H1 (cell line): ENCODE data around the gene EXTL1. TPM values are rescaled to one million over a fixed set of nuclear protein-coding genes. Genes with fewer than 3 reads are reported as not detected.

Experiments used
- CTCF ChIA-PET: fragments of 300-600 bp; sonication (Branson Sonifier 250); formaldehyde crosslinking; loops from one replicate; lab custom pipeline; 2021; ENCODE audit not compliant: partially characterized antibody; lab: Charles Lee
- POLR2A ChIA-PET: fragments of 300-600 bp; sonication (Branson Sonifier 250); formaldehyde crosslinking; loops from one replicate; lab custom pipeline; 2021; ENCODE audit warnings: inconsistent platforms; ENCODE audit not compliant: partially characterized antibody; lab: Charles Lee
- DNase-seq, 2 experiments: peaks; one replicate each; pipeline versions ENCODE4 v3.0.0 to v3.0.0-alpha.2; 2010 to 2022; ENCODE audit warnings: low spot score in 2 of 2, low read depth in 1 of 2, mixed read lengths in 1 of 2
- FAIRE-seq: peaks from 2 replicates; lab custom pipeline; 2011; peaks lifted over from hg19 to GRCh38; lab: Jason Lieb, UNC
- H2AFZ ChIP-seq: 2 replicates; pipeline ENCODE4 v1.8.1; 2012; ENCODE audit warnings: low read length, inconsistent platforms
- H2AK5ac ChIP-seq: 2 replicates; pipeline ENCODE4 v1.6.1; 2013; ENCODE audit warnings: low read depth, low read length
- H2BK120ac ChIP-seq: replicated peaks from 2 replicates; pipeline ENCODE3; 2013; ENCODE audit warnings: low read depth, low read length, inconsistent platforms
- H2BK12ac ChIP-seq: 2 replicates; pipeline ENCODE4 v1.6.1; 2013; ENCODE audit warnings: low read depth, low read length
- H2BK15ac ChIP-seq: 2 replicates; pipeline ENCODE4 v1.6.1; 2013; ENCODE audit warnings: low read length
- H2BK20ac ChIP-seq: 2 replicates; pipeline ENCODE4 v1.6.1; 2013; ENCODE audit warnings: low read length
- H2BK5ac ChIP-seq: 2 replicates; pipeline ENCODE4 v1.6.1; 2013; ENCODE audit warnings: low read depth, low read length
- H3K14ac ChIP-seq: 2 replicates; pipeline ENCODE4 v1.6.1; 2013; ENCODE audit warnings: inconsistent platforms; ENCODE audit not compliant: insufficient read length
- H3K18ac ChIP-seq: 2 replicates; pipeline ENCODE4 v1.6.1; 2013; ENCODE audit warnings: low read length; ENCODE audit errors: extremely low read depth
- H3K23ac ChIP-seq: 2 replicates; pipeline ENCODE4 v1.6.1; 2013; ENCODE audit warnings: inconsistent platforms; ENCODE audit not compliant: insufficient read length
- H3K23me2 ChIP-seq: 2 replicates; pipeline ENCODE4 v1.6.1; 2013; ENCODE audit warnings: low read depth, low read length
- H3K27ac ChIP-seq: 2 replicates; pipeline ENCODE4 v1.6.1; 2011; ENCODE audit warnings: low read depth, low read length, inconsistent platforms
- H3K27me3 ChIP-seq, 4 experiments: replicated peaks in 1 of 4; 1 replicate in 1 of 4; 2 replicates in 3 of 4; pipeline versions ENCODE4 v1.6.1 to v1.8.1; 2011 to 2013; ENCODE audit warnings: low read length in 3 of 4, mild to moderate bottlenecking in 3 of 4, inconsistent platforms in 2 of 4, mixed read lengths in 2 of 4, moderate library complexity in 1 of 4; ENCODE audit not compliant: control insufficient read depth in 3 of 4, insufficient read depth in 3 of 4; ENCODE audit errors: extremely low read depth in 1 of 4
- H3K36me3 ChIP-seq, 4 experiments: 2 replicates each; pipeline versions ENCODE4 v1.6.1 to v1.8.1; 2011 to 2013; ENCODE audit warnings: mild to moderate bottlenecking in 4 of 4, low read length in 3 of 4, moderate library complexity in 2 of 4, control low read depth in 1 of 4, inconsistent platforms in 1 of 4; ENCODE audit not compliant: insufficient read depth in 4 of 4, control insufficient read depth in 2 of 4
- H3K4ac ChIP-seq: replicated peaks from 2 replicates; pipeline ENCODE3; 2013; ENCODE audit warnings: low read length, low read depth, mixed read lengths, inconsistent platforms; ENCODE audit not compliant: insufficient read length
- H3K4me1 ChIP-seq, 4 experiments: replicated peaks in 1 of 4; 1 replicate in 1 of 4; 2 replicates in 3 of 4; pipeline versions ENCODE4 v1.6.1 to v1.8.1; 2011 to 2013; ENCODE audit warnings: low read length in 3 of 4, inconsistent platforms in 2 of 4, mixed read lengths in 1 of 4; ENCODE audit not compliant: insufficient read depth in 4 of 4, control insufficient read depth in 3 of 4
- H3K4me2 ChIP-seq, 2 experiments: 2 replicates each; pipeline versions ENCODE4 v1.6.1 to v1.8.1; 2011 to 2013; ENCODE audit warnings: low read depth in 2 of 2, low read length in 2 of 2, control low read depth in 1 of 2, inconsistent platforms in 1 of 2, mild to moderate bottlenecking in 1 of 2; ENCODE audit not compliant: insufficient read depth in 1 of 2
- H3K4me3 ChIP-seq, 4 experiments: fragments of 200-600, 300-600 bp in 1 of 4; sonication (generic), shearing (Covaris generic), sonication (Bioruptor Twin) in 1 of 4; 2 replicates each; pipeline versions ENCODE4 v1.5.1 to v1.8.1; 2011 to 2016; ENCODE audit warnings: low read length in 4 of 4, low read depth in 3 of 4, control low read depth in 2 of 4, inconsistent platforms in 2 of 4, mild to moderate bottlenecking in 2 of 4, mixed read lengths in 1 of 4, moderate library complexity in 1 of 4; ENCODE audit not compliant: insufficient read depth in 2 of 4; ENCODE audit errors: extremely low read depth in 1 of 4
- H3K56ac ChIP-seq: replicated peaks from 2 replicates; pipeline ENCODE3; 2013; ENCODE audit warnings: low read depth, mild to moderate bottlenecking, mixed read lengths, low read length, inconsistent platforms; ENCODE audit not compliant: insufficient read length
- H3K79me1 ChIP-seq: 2 replicates; pipeline ENCODE4 v1.6.1; 2013; ENCODE audit warnings: low read depth, low read length, control low read depth
- H3K79me2 ChIP-seq, 2 experiments: 2 replicates each; pipeline versions ENCODE4 v1.6.1 to v1.8.1; 2012 to 2013; ENCODE audit warnings: low read length in 2 of 2, mild to moderate bottlenecking in 2 of 2, inconsistent platforms in 1 of 2; ENCODE audit not compliant: insufficient read depth in 2 of 2, control insufficient read depth in 1 of 2
- H3K9ac ChIP-seq, 4 experiments: replicated peaks in 1 of 4; 1 replicate in 1 of 4; 2 replicates in 3 of 4; pipeline versions ENCODE4 v1.6.1 to v1.8.1; 2011 to 2013; ENCODE audit warnings: low read depth in 3 of 4, low read length in 3 of 4, control low read depth in 2 of 4, mild to moderate bottlenecking in 2 of 4, moderate library complexity in 2 of 4, inconsistent platforms in 1 of 4; ENCODE audit errors: extremely low read depth in 1 of 4
- H3K9me3 ChIP-seq, 2 experiments: 2 replicates each; pipeline versions ENCODE4 v1.6.1 to v1.8.1; 2012 to 2013; ENCODE audit warnings: mild to moderate bottlenecking in 2 of 2, moderate library complexity in 2 of 2, control low read depth in 1 of 2, inconsistent platforms in 1 of 2, low read depth in 1 of 2, low read length in 1 of 2, mixed read lengths in 1 of 2; ENCODE audit not compliant: insufficient read depth in 2 of 2
- H4K20me1 ChIP-seq, 2 experiments: replicated peaks in 1 of 2; 2 replicates each; pipeline versions ENCODE3 to v1.8.1; 2011 to 2013; ENCODE audit warnings: inconsistent platforms in 2 of 2, low read length in 2 of 2, mild to moderate bottlenecking in 1 of 2; ENCODE audit not compliant: insufficient read depth in 2 of 2, control insufficient read depth in 1 of 2
- H4K5ac ChIP-seq: 2 replicates; pipeline ENCODE4 v1.6.1; 2013; ENCODE audit warnings: low read length, low read depth, mixed read lengths, inconsistent platforms; ENCODE audit not compliant: insufficient read length
- H4K8ac ChIP-seq: 2 replicates; pipeline ENCODE4 v1.8.0; 2013; ENCODE audit warnings: mild to moderate bottlenecking, moderate library complexity, low read length, inconsistent platforms; ENCODE audit not compliant: insufficient read depth; ENCODE audit errors: extremely low read depth
- H4K91ac ChIP-seq: replicated peaks from 2 replicates; pipeline ENCODE3; 2013; ENCODE audit warnings: low read length, mixed read lengths, inconsistent platforms; ENCODE audit not compliant: insufficient read length
- BCL11A ChIP-seq, 2 experiments: IDR thresholded peaks; one replicate each; pipeline ENCODE4 v1.6.1; 2011; ENCODE audit warnings: low read depth in 2 of 2, low read length in 2 of 2, mild to moderate bottlenecking in 2 of 2
- CBX5 ChIP-seq: fragments of 300-800, 300-1000 bp; sonication (generic); IDR thresholded peaks from 2 replicates; pipeline ENCODE4 v1.7.1; 2016; ENCODE audit warnings: antibody characterized with exemption, low read length, low read depth
- CREB1 ChIP-seq: IDR thresholded peaks from 2 replicates; pipeline ENCODE4 v1.6.1; 2012; ENCODE audit warnings: inconsistent platforms
- HDAC6 ChIP-seq: IDR thresholded peaks from one replicate; pipeline ENCODE4 v1.7.1; 2012; ENCODE audit warnings: low read depth, mild to moderate bottlenecking, inconsistent platforms, low read length, moderate library complexity
- KDM1A ChIP-seq: fragments of 200-600, 300-600 bp; sonication (generic); IDR thresholded peaks from 2 replicates; pipeline ENCODE4 v1.7.1; 2016; ENCODE audit warnings: mild to moderate bottlenecking, low read length, borderline replicate concordance
- PHF8 ChIP-seq: fragments of 200-600 bp; sonication (generic); conservative IDR thresholded peaks from 2 replicates; pipeline ENCODE4 v1.7.1; 2012; ENCODE audit warnings: low read depth, mild to moderate bottlenecking, inconsistent platforms, low read length, moderate library complexity
- RXRA ChIP-seq: IDR thresholded peaks from 2 replicates; pipeline ENCODE4 v1.6.1; 2011; ENCODE audit warnings: low read depth, mild to moderate bottlenecking, low read length, moderate library complexity; ENCODE audit not compliant: insufficient read depth
- TAF1 ChIP-seq: IDR thresholded peaks from 2 replicates; pipeline ENCODE4 v1.6.1; 2011; ENCODE audit warnings: mild to moderate bottlenecking, low read depth, low read length
- TEAD4 ChIP-seq: IDR thresholded peaks from 2 replicates; pipeline ENCODE4 v1.6.1; 2012; ENCODE audit warnings: low read depth, low read length, inconsistent platforms, mixed read lengths
- ZNF274 ChIP-seq: IDR thresholded peaks from 2 replicates; pipeline ENCODE4 v1.7.0; 2012; ENCODE audit warnings: low read length, borderline replicate concordance; ENCODE audit errors: extremely low read depth
- WGBS, 2 experiments: shearing (Covaris generic) in 1 of 2; methylation state at CpG; one replicate each; pipeline versions ENCODE4 v1.1.6 to v1.1.7; 2013 to 2015; ENCODE audit warnings: low lambda C conversion rate in 2 of 2, mixed read lengths in 2 of 2, inconsistent platforms in 1 of 2, low coverage in 1 of 2, missing lambda C conversion rate in 1 of 2; ENCODE audit not compliant: insufficient replicate concordance in 2 of 2, insufficient coverage in 1 of 2, insufficient read length in 1 of 2; ENCODE audit errors: extremely low coverage in 1 of 2, missing lambda C conversion rate in 1 of 2; 5-methylcytosine and 5-hydroxymethylcytosine counted together
- polyA plus RNA-seq, 7 experiments: library from polyadenylated mRNA; depleted of rRNA in 3 of 7; stranded (reverse) in 5 of 7; unstranded in 2 of 7; fragments of >200 nt in 5 of 7; fragments of 200-250 nt in 2 of 7; gene quantifications; 1 replicate in 5 of 7; 2 replicates in 1 of 7; 4 replicates in 1 of 7; pipeline versions ENCODE4 v1.2.1 to v1.2.3, GENCODE V29; 2011 to 2013; ENCODE audit warnings: missing spikeins in 2 of 7, mixed read lengths in 2 of 7
- total RNA-seq: library from RNA; stranded (reverse); fragmentation: NEBNext Ultra II Directional; extraction: Animal tissue kit (Norgen Biotek cat#: 25700); gene quantifications from 2 replicates; pipeline ENCODE4 v1.2.1, GENCODE V29; 2021
- TF ChIP-seq, protein P1 (sequence below): IDR thresholded peaks from 2 replicates; pipeline ENCODE4 v1.6.1; 2011; ENCODE audit warnings: low read length, improper control_type of control experiment

EXTL1 gene
- total and polyA plus RNA-seq, 2 of the 8 experiments (the other 6 are each of a cell fraction or from before 2014, with no cell fraction given): 0.89 to 1.2 TPM

DNA sequence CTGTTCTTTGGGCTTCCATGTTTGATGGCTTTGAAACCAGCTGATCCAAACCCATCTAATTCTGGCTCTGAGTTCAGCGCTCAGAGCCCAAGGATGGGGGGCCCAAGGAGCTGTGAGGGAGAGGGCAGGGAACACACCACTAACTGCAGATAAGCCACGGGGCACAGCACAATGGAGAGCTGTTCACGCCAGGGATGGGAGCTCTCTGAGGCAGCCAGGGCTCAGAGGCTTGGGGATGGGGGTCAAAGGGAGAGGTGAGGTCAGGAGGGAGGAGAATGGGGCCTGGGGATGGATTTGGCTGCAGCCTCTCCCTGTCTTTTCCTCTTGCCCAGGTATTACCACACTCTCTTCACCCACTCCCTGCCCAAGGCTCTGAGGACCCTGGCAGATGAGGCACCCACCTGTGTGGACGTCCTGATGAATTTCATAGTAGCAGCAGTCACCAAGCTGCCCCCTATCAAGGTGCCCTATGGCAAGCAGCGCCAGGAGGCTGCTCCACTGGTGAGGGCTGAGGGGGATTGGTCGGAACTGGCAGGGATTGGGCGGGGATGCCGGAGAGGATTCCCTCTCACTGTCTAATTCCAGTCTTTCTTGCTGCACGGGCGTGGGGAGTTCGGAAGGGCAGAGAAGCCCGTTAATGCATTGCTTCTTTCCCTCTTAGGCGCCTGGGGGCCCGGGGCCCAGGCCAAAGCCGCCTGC is 13.1 kb downstream of the EXTL1 start:
- Histone ChIP-seq H4K5ac (no peak overlapping the region), H3K79me2 (no peaks in the 10 kb centered on the region), H4K91ac (no peak overlapping the region), H3K14ac (no peak overlapping the region), H3K27me3 (peaks cover 6 to 26% (median 20%) of the 10 kb centered on the region in 4 experiments; a peak in 6 of 7 replicates), H3K56ac (peak overlapping the region; percentile 42), H2BK12ac (no peak overlapping the region), H4K8ac (peak overlapping the region; percentile 76), H3K79me1 (no peaks in the 10 kb centered on the region), H3K9me3 (no peaks in the 10 kb centered on the region), H3K4me3 (peak overlapping the region; percentile 39 to 85 (median 76)), H3K4ac (no peak overlapping the region), H2BK5ac (no peak overlapping the region), H2AFZ (0 out of 2 replicates have a peak overlapping the region, but pooled peaks have one; percentile 47), H3K23ac (no peak overlapping the region), H3K9ac (0 out of 7 replicates have a peak overlapping the region, but pooled peaks of 1 of the 4 experiments have one; percentile 4), H2AK5ac (no peak overlapping the region), H3K23me2 (peaks cover 9% of the 10 kb centered on the region; the same call in 1 of the 2 replicates), H3K4me1 (peaks cover 0 to 8% (median 6%) of the 10 kb centered on the region in 4 experiments; a peak in 5 of 7 replicates), H4K20me1 (peaks cover 0 to 1% of the 10 kb centered on the region in 2 experiments), H3K18ac (peak overlapping the region; percentile 60; the same call in 1 of the 2 replicates), H3K4me2 (peak overlapping the region; percentile 27 to 96), H2BK120ac (no peak overlapping the region), H3K27ac (no peak overlapping the region), H2BK15ac (no peak overlapping the region), H3K36me3 (no peaks in the 10 kb centered on the region), H2BK20ac (no peak overlapping the region)
- FAIRE-seq (no peak), DNase-seq (no peak)
- ChIA-PET POLR2A (interaction anchor here (0.6 to 2.0 kb wide), 11 partner anchors 8 to 208 kb away, joined by 3 to 6 read pairs (median 3); partner anchors contain the start of genes CEP85, EXTL1, PAQR7 and SLC30A2), CTCF (interaction anchor here (0.6 to 6.5 kb wide), 24 partner anchors 8 to 189 kb away, joined by 3 to 56 read pairs (median 4); partner anchors contain the start of genes EXTL1 and SLC30A2)
- 24% methylated on average over 14 of the region's 15 CpGs; no CpG with 5 or more reads in 1 of the 2 experiments for WGBS, 2 experiments
- no peak for TF ChIP-seq PHF8
- no peak for TF ChIP-seq HDAC6
- no peak for TF ChIP-seq TEAD4
- TF ChIP-seq TAF1: no peak
- no peak for TF ChIP-seq RXRA
- no peak for TF ChIP-seq ZNF274
- TF ChIP-seq BCL11A (IDR thresholded peaks at IDR 0.05; ENCODE audit: low read depth in 2 of 2, low read length in 2 of 2): no peak
- no peak for TF ChIP-seq CREB1
- TF ChIP-seq, protein P1, sequence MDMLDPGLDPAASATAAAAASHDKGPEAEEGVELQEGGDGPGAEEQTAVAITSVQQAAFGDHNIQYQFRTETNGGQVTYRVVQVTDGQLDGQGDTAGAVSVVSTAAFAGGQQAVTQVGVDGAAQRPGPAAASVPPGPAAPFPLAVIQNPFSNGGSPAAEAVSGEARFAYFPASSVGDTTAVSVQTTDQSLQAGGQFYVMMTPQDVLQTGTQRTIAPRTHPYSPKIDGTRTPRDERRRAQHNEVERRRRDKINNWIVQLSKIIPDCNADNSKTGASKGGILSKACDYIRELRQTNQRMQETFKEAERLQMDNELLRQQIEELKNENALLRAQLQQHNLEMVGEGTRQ: no peak
- TF ChIP-seq KDM1A: no peak
- TF ChIP-seq CBX5: no peak
